ENCODE data around the gene FPR1.

FPR1 gene

GRCh38 chr19:51751655-51752054 is at the start of gene FPR1:
FPR1 (minus strand) TSS chr19:51751878; CDS start chr19:51746994, 4,884 bp downstream.
- DNase-seq, result peak; percentile 70 to 76

GRCh38 chr19:51800473-51801244 is 49.0 kb upstream of the FPR1 start:
- no peak for DNase-seq

GRCh38 chr19:51799774-51800472 is 48.2 kb upstream of the FPR1 start:
- DNase-seq, result no peak

GRCh38 chr19:51799034-51799773 is 47.5 kb upstream of the FPR1 start:
- DNase-seq, result peak; percentile 61 to 77

GRCh38 chr19:51798062-51798461 is 46.4 kb upstream of the FPR1 start:
- no peak for DNase-seq

- no peak for DNase-seq
These were observed 45.8 kb upstream of the FPR1 start for GRCh38 chr19:51797480-51797879.

GRCh38 chr19:51796195-51796679 is 44.6 kb upstream of the FPR1 start:
- no peak for DNase-seq

GRCh38 chr19:51794885-51795490 is 43.3 kb upstream of the FPR1 start, which contains the start of gene FPR3:
FPR3 (plus strand) TSS chr19:51795157; CDS start chr19:51823749, 28,592 bp downstream.
- no peak for DNase-seq

- no peak for DNase-seq
These were observed 42.3 kb upstream of the FPR1 start for GRCh38 chr19:51793994-51794393.

GRCh38 chr19:51792932-51793331 is 41.3 kb upstream of the FPR1 start:
- no peak for DNase-seq

GRCh38 chr19:51789061-51789795 is 37.5 kb upstream of the FPR1 start:
- no peak for DNase-seq

GRCh38 chr19:51788029-51788428 is 36.4 kb upstream of the FPR1 start:
- DNase-seq, result no peak

- no peak for DNase-seq
These were observed 35.2 kb upstream of the FPR1 start for GRCh38 chr19:51786646-51787494.

GRCh38 chr19:51784922-51785690 is 33.4 kb upstream of the FPR1 start:
- DNase-seq, result peak; percentile 81 to 84

GRCh38 chr19:51784109-51784785 is 32.6 kb upstream of the FPR1 start:
- no peak for DNase-seq

GRCh38 chr19:51783372-51783771 is 31.7 kb upstream of the FPR1 start:
- peak; percentile 94 to 96 for DNase-seq

- DNase-seq, result no peak
These were observed 30.3 kb upstream of the FPR1 start for GRCh38 chr19:51781999-51782398.

GRCh38 chr19:51780270-51780669 is 28.6 kb upstream of the FPR1 start:
- peak in 1 of 2 experiments; percentile 11 for DNase-seq

- no peak for DNase-seq
These were observed 28.0 kb upstream of the FPR1 start for GRCh38 chr19:51779703-51780102.

- no peak for DNase-seq
These were observed 27.5 kb upstream of the FPR1 start for GRCh38 chr19:51779181-51779580.

Measured in AML-193 (cell line).